IPS-18a (cell line): Measurements from ENCODE around the gene MMS19.

Experiments used
- H3K27ac ChIP-seq: one replicate; pipeline ENCODE4 v1.5.1; 2013; ENCODE audit warnings: low read length
- H3K27me3 ChIP-seq: one replicate; pipeline ENCODE4 v1.6.1; 2013; ENCODE audit warnings: mild to moderate bottlenecking, low read length; ENCODE audit not compliant: control insufficient read depth, insufficient read depth
- H3K36me3 ChIP-seq: one replicate; pipeline ENCODE4 v1.6.1; 2013; ENCODE audit warnings: low read depth, low read length; ENCODE audit not compliant: control insufficient read depth
- H3K4me1 ChIP-seq: one replicate; pipeline ENCODE4 v1.6.1; 2013; ENCODE audit warnings: low read depth, low read length; ENCODE audit not compliant: control insufficient read depth
- H3K4me3 ChIP-seq: one replicate; pipeline ENCODE4 v1.5.1; 2013; ENCODE audit warnings: low read length
- H3K9ac ChIP-seq: one replicate; pipeline ENCODE4 v1.6.1; 2013; ENCODE audit warnings: mild to moderate bottlenecking, low read length, moderate library complexity
- H3K9me3 ChIP-seq: one replicate; pipeline ENCODE4 v1.6.1; 2013; ENCODE audit warnings: low read depth, low read length; ENCODE audit not compliant: control insufficient read depth

Gene MMS19

GRCh38 chr10:97510686-97511085, 12.5 kb upstream of the MMS19 start:
- Histone ChIP-seq H3K4me3 (no peak overlapping the region), H3K4me1 (peaks cover 3% of the 10 kb centered on the region), H3K36me3 (no peaks in the 10 kb centered on the region), H3K9me3 (no peaks in the 10 kb centered on the region), H3K27ac (no peak overlapping the region), H3K9ac (no peak overlapping the region), H3K27me3 (no peaks in the 10 kb centered on the region)

GRCh38 chr10:97509120-97509680, 11.0 kb upstream of the MMS19 start:
- H3K4me3 ChIP-seq = no peak overlapping the region
- no peak overlapping the region for H3K9ac ChIP-seq
- H3K27ac ChIP-seq = no peak overlapping the region
- H3K9me3 ChIP-seq = no peaks in the 10 kb centered on the region
- H3K36me3 ChIP-seq = no peaks in the 10 kb centered on the region
- H3K4me1 ChIP-seq = peaks cover 3% of the 10 kb centered on the region
- no peaks in the 10 kb centered on the region for H3K27me3 ChIP-seq

- Histone ChIP-seq H3K4me3 (no peak overlapping the region), H3K4me1 (peaks cover 3% of the 10 kb centered on the region), H3K27ac (no peak overlapping the region), H3K27me3 (no peaks in the 10 kb centered on the region), H3K36me3 (no peaks in the 10 kb centered on the region), H3K9me3 (no peaks in the 10 kb centered on the region), H3K9ac (no peak overlapping the region)
Observed at GRCh38 chr10:97508342-97508741, 10.1 kb upstream of the MMS19 start.

GRCh38 chr10:97506199-97506991, 8.2 kb upstream of the MMS19 start:
- Histone ChIP-seq H3K4me1 (peaks cover 3% of the 10 kb centered on the region), H3K27me3 (peaks cover 5% of the 10 kb centered on the region), H3K36me3 (no peaks in the 10 kb centered on the region), H3K27ac (no peak overlapping the region), H3K9me3 (no peaks in the 10 kb centered on the region), H3K4me3 (no peak overlapping the region), H3K9ac (no peak overlapping the region)

- no peaks in the 10 kb centered on the region for H3K9me3 ChIP-seq
- peaks cover 18% of the 10 kb centered on the region for H3K27me3 ChIP-seq
- H3K36me3 ChIP-seq = no peaks in the 10 kb centered on the region
- peaks cover 3% of the 10 kb centered on the region for H3K4me1 ChIP-seq
- no peak overlapping the region for H3K27ac ChIP-seq
- H3K9ac ChIP-seq = no peak overlapping the region
- no peak overlapping the region for H3K4me3 ChIP-seq
Observed at GRCh38 chr10:97505152-97505551, 6.9 kb upstream of the MMS19 start.

- no peak overlapping the region for H3K27ac ChIP-seq
- H3K4me3 ChIP-seq = no peak overlapping the region
- no peak overlapping the region for H3K9ac ChIP-seq
- peaks cover 3% of the 10 kb centered on the region for H3K4me1 ChIP-seq
- no peaks in the 10 kb centered on the region for H3K9me3 ChIP-seq
- peaks cover 27% of the 10 kb centered on the region for H3K27me3 ChIP-seq
- no peaks in the 10 kb centered on the region for H3K36me3 ChIP-seq
Observed at GRCh38 chr10:97503406-97503805, 5.2 kb upstream of the MMS19 start.

- Histone ChIP-seq H3K36me3 (no peaks in the 10 kb centered on the region), H3K4me3 (no peak overlapping the region), H3K4me1 (peaks cover 1% of the 10 kb centered on the region), H3K9me3 (no peaks in the 10 kb centered on the region), H3K9ac (no peak overlapping the region), H3K27me3 (peaks cover 27% of the 10 kb centered on the region), H3K27ac (no peak overlapping the region)
Observed at GRCh38 chr10:97502916-97503315, 4.7 kb upstream of the MMS19 start.

GRCh38 chr10:97500297-97500575, 2.0 kb upstream of the MMS19 start:
- peaks cover 27% of the 10 kb centered on the region for H3K27me3 ChIP-seq
- peaks cover 10% of the 10 kb centered on the region for H3K4me1 ChIP-seq
- H3K9ac ChIP-seq = no peak overlapping the region
- H3K27ac ChIP-seq = no peak overlapping the region
- no peaks in the 10 kb centered on the region for H3K9me3 ChIP-seq
- H3K4me3 ChIP-seq = peak overlapping the region; percentile 97
- no peaks in the 10 kb centered on the region for H3K36me3 ChIP-seq

GRCh38 chr10:97499561-97500296, 1.5 kb upstream of the MMS19 start:
- Histone ChIP-seq H3K27ac (no peak overlapping the region), H3K27me3 (peaks cover 27% of the 10 kb centered on the region), H3K36me3 (no peaks in the 10 kb centered on the region), H3K4me3 (peak overlapping the region; percentile 97), H3K9ac (peak overlapping the region; percentile 41), H3K4me1 (peaks cover 15% of the 10 kb centered on the region), H3K9me3 (no peaks in the 10 kb centered on the region)

- H3K36me3 ChIP-seq = no peaks in the 10 kb centered on the region
Observed at GRCh38 chr10:97498841-97499560, 779 bp upstream of the MMS19 start, which contains the start of gene UBTD1. Gene UBTD1, plus strand, starts transcription at chr10:97498924. Its CDS starts 280 bp downstream, at chr10:97499204.

GRCh38 chr10:97497572-97498075, 598 bp downstream of the MMS19 start:
- peaks cover 27% of the 10 kb centered on the region for H3K27me3 ChIP-seq
- H3K4me1 ChIP-seq = peaks cover 18% of the 10 kb centered on the region
- peak overlapping the region; percentile 97 for H3K4me3 ChIP-seq
- H3K9ac ChIP-seq = peak overlapping the region; percentile 88
- H3K36me3 ChIP-seq = no peaks in the 10 kb centered on the region
- H3K27ac ChIP-seq = peak overlapping the region; percentile 63
- H3K9me3 ChIP-seq = no peaks in the 10 kb centered on the region

More at GRCh38 chr10:97498841-97499560, 779 bp upstream of the MMS19 start, which contains the start of gene UBTD1:
- H3K27ac ChIP-seq = peak within 1 kb of the TSS; percentile 63
- no peaks in the 10 kb centered on the region for H3K9me3 ChIP-seq
- H3K9ac ChIP-seq = peak within 1 kb of the TSS; percentile 88
- peak within 1 kb of the TSS; percentile 97 for H3K4me3 ChIP-seq
- peaks cover 18% of the 10 kb centered on the region for H3K4me1 ChIP-seq
- H3K27me3 ChIP-seq = peaks cover 27% of the 10 kb centered on the region
